ENCODE data around the gene DLK1. TPM values are rescaled to one million over a fixed set of nuclear protein-coding genes. Genes with fewer than 3 reads are reported as not detected.

The DLK1 gene
- total RNA-seq, 1 experiment from 2014 or later: 0.69 TPM

DNA sequence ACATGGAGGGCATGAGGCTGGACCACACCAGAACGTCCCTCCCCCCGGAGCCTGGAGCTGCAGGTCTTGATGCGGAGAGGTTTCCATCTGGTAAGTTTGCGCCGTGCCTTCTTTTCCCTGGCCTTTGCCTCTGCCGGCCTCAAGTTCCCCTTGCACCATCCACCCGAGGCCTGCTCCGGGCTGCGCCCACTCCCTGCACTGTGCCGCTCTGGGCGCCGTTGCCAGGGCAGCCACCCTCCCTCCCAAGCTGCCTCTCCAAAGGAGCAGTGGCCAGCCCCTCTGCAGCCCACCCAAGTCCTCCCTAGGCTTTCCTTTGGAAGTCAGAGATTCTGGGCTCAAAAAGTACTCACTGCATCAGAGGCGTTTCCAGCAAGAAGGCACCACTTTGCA lies 53.0 kb downstream of the DLK1 start:
- H3K27me3 ChIP-seq (ENCODE audit: control insufficient read depth, insufficient read depth, low read length): no peaks in the 10 kb centered on the region
- no peak overlapping the region for H3K27ac ChIP-seq (ENCODE audit: low read length)
- ATAC-seq (no peak), DNase-seq (ENCODE audit: low read depth, low spot score) (no peak)
- no peak overlapping the region for H3K4me3 ChIP-seq (ENCODE audit: low read depth in 2 of 2, low read length in 2 of 2)
- TF ChIP-seq SIN3A (IDR thresholded peaks at IDR 0.05; ENCODE audit: borderline replicate concordance, insufficient read depth, low read depth, low read length) (no peak), REST (IDR thresholded peaks at IDR 0.05; ENCODE audit: insufficient read depth in 1 of 2, low read depth in 2 of 2, low read length in 1 of 2) (no peak), POLR2AphosphoS5 (IDR thresholded peaks at IDR 0.05; ENCODE audit: low read depth, low read length) (no peak), TCF7L2 (IDR thresholded peaks at IDR 0.05; ENCODE audit: low read depth, low read length) (no peak)
- TF ChIP-seq, protein P1, sequence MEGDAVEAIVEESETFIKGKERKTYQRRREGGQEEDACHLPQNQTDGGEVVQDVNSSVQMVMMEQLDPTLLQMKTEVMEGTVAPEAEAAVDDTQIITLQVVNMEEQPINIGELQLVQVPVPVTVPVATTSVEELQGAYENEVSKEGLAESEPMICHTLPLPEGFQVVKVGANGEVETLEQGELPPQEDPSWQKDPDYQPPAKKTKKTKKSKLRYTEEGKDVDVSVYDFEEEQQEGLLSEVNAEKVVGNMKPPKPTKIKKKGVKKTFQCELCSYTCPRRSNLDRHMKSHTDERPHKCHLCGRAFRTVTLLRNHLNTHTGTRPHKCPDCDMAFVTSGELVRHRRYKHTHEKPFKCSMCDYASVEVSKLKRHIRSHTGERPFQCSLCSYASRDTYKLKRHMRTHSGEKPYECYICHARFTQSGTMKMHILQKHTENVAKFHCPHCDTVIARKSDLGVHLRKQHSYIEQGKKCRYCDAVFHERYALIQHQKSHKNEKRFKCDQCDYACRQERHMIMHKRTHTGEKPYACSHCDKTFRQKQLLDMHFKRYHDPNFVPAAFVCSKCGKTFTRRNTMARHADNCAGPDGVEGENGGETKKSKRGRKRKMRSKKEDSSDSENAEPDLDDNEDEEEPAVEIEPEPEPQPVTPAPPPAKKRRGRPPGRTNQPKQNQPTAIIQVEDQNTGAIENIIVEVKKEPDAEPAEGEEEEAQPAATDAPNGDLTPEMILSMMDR (IDR thresholded peaks at IDR 0.05): no peak
- no TSS peak for BruUV-seq (replicated peaks)
- ChIA-PET POLR2A (no interaction called here), CTCF (no interaction called here)
- no peaks in the 10 kb centered on the region for H3K36me3 ChIP-seq (ENCODE audit: control insufficient read depth, insufficient read depth, low read length)
- in situ Hi-C loops (cut with HindIII; ENCODE audit: low pct_unique_long_range_greater_than_20kb, low sequenced_read_pairs) (no loop called here), intact Hi-C loops (cut with micrococcal nuclease; ENCODE audit: unreplicated experiment) (no loop called here)
- H3K4me1 ChIP-seq (ENCODE audit: control insufficient read depth, insufficient read depth, low read length): no peaks in the 10 kb centered on the region
- H3K9me3 ChIP-seq (ENCODE audit: control insufficient read depth, insufficient read depth, low read depth, low read length): no peaks in the 10 kb centered on the region

DNA sequence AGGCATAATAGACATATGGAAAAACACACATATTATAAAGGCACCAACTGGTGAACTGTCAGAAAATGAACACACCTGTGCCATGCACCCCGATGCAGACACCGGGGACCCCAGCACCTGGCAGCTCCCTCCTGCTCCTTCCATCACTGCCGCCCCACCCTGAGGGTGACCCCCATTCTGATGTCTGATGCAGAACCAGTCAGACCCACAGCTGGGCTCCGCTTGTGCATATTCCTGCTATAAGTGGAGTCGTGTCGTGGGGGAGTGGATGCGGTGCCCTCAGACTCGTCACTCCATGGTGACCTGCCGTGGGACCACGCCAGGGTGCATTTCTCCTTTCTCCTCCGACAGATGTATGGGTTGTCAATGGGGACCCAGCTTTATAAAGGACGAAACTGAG lies 53.6 kb downstream of the DLK1 start:
- no peaks in the 10 kb centered on the region for H3K4me1 ChIP-seq (ENCODE audit: control insufficient read depth, insufficient read depth, low read length)
- intact Hi-C loops (cut with micrococcal nuclease; ENCODE audit: unreplicated experiment): no loop called here
- in situ Hi-C loops (cut with HindIII; ENCODE audit: low pct_unique_long_range_greater_than_20kb, low sequenced_read_pairs): no loop called here
- ATAC-seq (no peak), DNase-seq (ENCODE audit: low read depth, low spot score) (no peak)
- no peak overlapping the region for H3K4me3 ChIP-seq (ENCODE audit: low read depth in 2 of 2, low read length in 2 of 2)
- no peak for TF ChIP-seq POLR2AphosphoS5 (IDR thresholded peaks at IDR 0.05; ENCODE audit: low read depth, low read length)
- no peak for TF ChIP-seq REST (IDR thresholded peaks at IDR 0.05; ENCODE audit: insufficient read depth in 1 of 2, low read depth in 2 of 2, low read length in 1 of 2)
- TF ChIP-seq, protein P1 (IDR thresholded peaks at IDR 0.05): no peak
- TF ChIP-seq SIN3A (IDR thresholded peaks at IDR 0.05; ENCODE audit: borderline replicate concordance, insufficient read depth, low read depth, low read length): no peak
- no peak for TF ChIP-seq TCF7L2 (IDR thresholded peaks at IDR 0.05; ENCODE audit: low read depth, low read length)
- H3K27me3 ChIP-seq (ENCODE audit: control insufficient read depth, insufficient read depth, low read length): no peaks in the 10 kb centered on the region
- no peaks in the 10 kb centered on the region for H3K36me3 ChIP-seq (ENCODE audit: control insufficient read depth, insufficient read depth, low read length)
- ChIA-PET CTCF (no interaction called here), POLR2A (no interaction called here)
- no peak overlapping the region for H3K27ac ChIP-seq (ENCODE audit: low read length)
- no peaks in the 10 kb centered on the region for H3K9me3 ChIP-seq (ENCODE audit: control insufficient read depth, insufficient read depth, low read depth, low read length)
- no TSS peak for BruUV-seq (replicated peaks)

Data from Panc1 (cell line).